ENCODE data around the gene SLIT3.

DNA sequence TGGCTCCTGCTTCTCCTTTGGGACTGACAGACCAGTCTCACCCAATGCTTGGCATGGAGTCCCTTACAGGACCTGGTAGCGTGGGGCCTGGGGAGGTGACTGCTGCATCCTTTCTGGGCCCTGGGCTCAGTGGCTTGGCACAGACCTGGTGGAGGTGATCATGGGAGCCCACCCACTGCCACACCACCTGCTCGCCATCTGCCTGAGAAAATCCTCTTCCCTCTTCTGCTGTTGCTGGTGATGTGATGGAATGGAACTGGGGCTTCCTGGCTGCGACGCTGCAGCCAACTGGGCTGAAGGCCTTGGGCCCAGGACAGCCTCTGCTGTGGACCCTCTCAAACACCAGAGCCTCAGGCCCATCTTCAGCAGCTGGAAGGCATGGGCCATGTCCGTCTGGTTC is 599.3 kb downstream of the SLIT3 start:
- TF ChIP-seq TEAD1 (CRISPR knock-in tag; IDR thresholded peaks at IDR 0.05), result no peak
- no peak for TF ChIP-seq E2F4 (CRISPR knock-in tag; IDR thresholded peaks at IDR 0.05; ENCODE audit: low read depth)
- no peak for TF ChIP-seq TAF1 (IDR thresholded peaks at IDR 0.05; ENCODE audit: control insufficient read depth, extremely low read depth, insufficient read depth, low read length, severe bottlenecking)
